Measurements from ENCODE around the gene TAPBPL.

DNA sequence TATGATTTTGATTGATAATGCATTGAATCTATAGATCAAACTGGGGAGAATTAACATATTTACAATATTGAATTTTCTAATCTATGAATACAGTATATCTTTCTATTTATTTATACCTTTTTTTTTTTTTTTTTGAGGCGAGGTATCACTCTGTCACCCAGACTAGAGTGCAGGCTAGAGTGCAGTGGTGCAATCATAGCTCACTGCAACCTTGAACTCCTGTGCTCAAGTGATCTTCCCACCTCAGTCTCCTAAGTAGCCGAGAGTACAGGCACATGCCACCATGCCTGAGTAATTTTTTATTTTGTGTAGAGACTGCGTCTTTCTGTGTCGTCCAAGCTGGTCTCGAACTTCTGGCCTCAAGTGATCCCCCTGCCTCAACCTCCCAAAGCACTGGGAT is 47.5 kb upstream of the TAPBPL start:
- TF ChIP-seq, protein P1, sequence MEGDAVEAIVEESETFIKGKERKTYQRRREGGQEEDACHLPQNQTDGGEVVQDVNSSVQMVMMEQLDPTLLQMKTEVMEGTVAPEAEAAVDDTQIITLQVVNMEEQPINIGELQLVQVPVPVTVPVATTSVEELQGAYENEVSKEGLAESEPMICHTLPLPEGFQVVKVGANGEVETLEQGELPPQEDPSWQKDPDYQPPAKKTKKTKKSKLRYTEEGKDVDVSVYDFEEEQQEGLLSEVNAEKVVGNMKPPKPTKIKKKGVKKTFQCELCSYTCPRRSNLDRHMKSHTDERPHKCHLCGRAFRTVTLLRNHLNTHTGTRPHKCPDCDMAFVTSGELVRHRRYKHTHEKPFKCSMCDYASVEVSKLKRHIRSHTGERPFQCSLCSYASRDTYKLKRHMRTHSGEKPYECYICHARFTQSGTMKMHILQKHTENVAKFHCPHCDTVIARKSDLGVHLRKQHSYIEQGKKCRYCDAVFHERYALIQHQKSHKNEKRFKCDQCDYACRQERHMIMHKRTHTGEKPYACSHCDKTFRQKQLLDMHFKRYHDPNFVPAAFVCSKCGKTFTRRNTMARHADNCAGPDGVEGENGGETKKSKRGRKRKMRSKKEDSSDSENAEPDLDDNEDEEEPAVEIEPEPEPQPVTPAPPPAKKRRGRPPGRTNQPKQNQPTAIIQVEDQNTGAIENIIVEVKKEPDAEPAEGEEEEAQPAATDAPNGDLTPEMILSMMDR (IDR thresholded peaks at IDR 0.05; ENCODE audit: low read length) = no peak
- TF ChIP-seq EZH2 (IDR thresholded peaks at IDR 0.05; ENCODE audit: borderline replicate concordance, low read length) = no peak

Measured in OCI-LY1 (cell line).